Kidney (tissue), 14 donors: ENCODE measurements around the gene MAEA. TPM values are rescaled to one million over a fixed set of nuclear protein-coding genes. Genes with fewer than 3 reads are reported as not detected.

Experiments used
- DNase-seq, 5 donors: peaks; one replicate each; pipeline ENCODE4 v3.0.0-alpha.2; 2013 to 2020
- FAIRE-seq: peaks from 2 replicates; lab custom pipeline; 2012; peaks lifted over from hg19 to GRCh38; lab: Jason Lieb, UNC
- H3K27ac ChIP-seq, 2 donors: one replicate each; pipeline ENCODE4 v1.7.0; 2013; ENCODE audit warnings: low read depth in 2 of 2, low read length in 2 of 2, inconsistent platforms in 1 of 2
- H3K27me3 ChIP-seq: one replicate; pipeline ENCODE4 v1.7.1; 2013; ENCODE audit warnings: low read length, inconsistent platforms; ENCODE audit not compliant: control insufficient read depth, insufficient read depth
- H3K36me3 ChIP-seq, 3 donors: one replicate each; pipeline versions ENCODE4 v1.7.0 to v1.7.1; 2013; ENCODE audit warnings: low read length in 3 of 3, control low read depth in 1 of 3, inconsistent platforms in 1 of 3; ENCODE audit not compliant: insufficient read depth in 3 of 3, control insufficient read depth in 2 of 3
- H3K4me1 ChIP-seq, 3 donors: one replicate each; pipeline versions ENCODE4 v1.7.0 to v1.7.1; 2013; ENCODE audit warnings: low read length in 3 of 3, inconsistent platforms in 1 of 3, low read depth in 1 of 3; ENCODE audit not compliant: control insufficient read depth in 2 of 3, insufficient read depth in 2 of 3
- H3K4me3 ChIP-seq, 3 donors: one replicate each; pipeline versions ENCODE4 v1.7.0 to v1.8.1; 2013; ENCODE audit warnings: low read length in 3 of 3, control low read depth in 1 of 3, inconsistent platforms in 1 of 3
- H3K9ac ChIP-seq, 3 donors: one replicate each; pipeline versions ENCODE4 v1.7.0 to v1.7.1; 2013; ENCODE audit warnings: low read length in 3 of 3, control low read depth in 1 of 3, inconsistent platforms in 1 of 3
- H3K9me3 ChIP-seq, 3 donors: one replicate each; pipeline versions ENCODE4 v1.7.0 to v1.7.1; 2013; ENCODE audit warnings: low read length in 3 of 3, control low read depth in 1 of 3, inconsistent platforms in 1 of 3; ENCODE audit not compliant: control insufficient read depth in 2 of 3, insufficient read depth in 1 of 3
- intact Hi-C: fragments of 100-400 bp; cut with DNase I; formaldehyde crosslinking; loops from one replicate; pipeline ENCODE4 v1.11.1; 2022
- polyA plus RNA-seq: library from polyadenylated mRNA; stranded (reverse); fragments of 350-450 nt; fragmentation: Illumina TruSeq; extraction: RNeasy Lipid Tissue Mini Kit (QIAGEN cat#74804); gene quantifications from one replicate; pipeline ENCODE4 v1.2.3, GENCODE V29; 2014; ENCODE audit warnings: low read depth, low replicate concordance; ENCODE audit not compliant: insufficient read depth
- total RNA-seq: library from RNA; stranded (reverse); fragmentation: NEBNext Ultra II Directional; extraction: Animal tissue kit (Norgen Biotek cat#: 25700); gene quantifications from one replicate; pipeline ENCODE4 v1.2.1, GENCODE V29; 2021
- TF ChIP-seq, protein P1 (sequence below): IDR thresholded peaks from 3 replicates; pipeline ENCODE4 v1.5.1; 2012; ENCODE audit warnings: mild to moderate bottlenecking, moderate library complexity, borderline replicate concordance; ENCODE audit not compliant: insufficient read depth; ENCODE audit errors: extremely low read depth
- donor health status: control.
- donor health status: control.
- donor health status: control.
- donor health status: control.
- donor health status: control.
- donor health status: DM: yes; HTN: yes; CAD: no.
- donor health status: Normal renal cell carcinoma (clear cell type).

MAEA gene
- total and polyA plus RNA-seq, 2 donors from 2014 or later: 65.0 to 75.2 TPM

DNA sequence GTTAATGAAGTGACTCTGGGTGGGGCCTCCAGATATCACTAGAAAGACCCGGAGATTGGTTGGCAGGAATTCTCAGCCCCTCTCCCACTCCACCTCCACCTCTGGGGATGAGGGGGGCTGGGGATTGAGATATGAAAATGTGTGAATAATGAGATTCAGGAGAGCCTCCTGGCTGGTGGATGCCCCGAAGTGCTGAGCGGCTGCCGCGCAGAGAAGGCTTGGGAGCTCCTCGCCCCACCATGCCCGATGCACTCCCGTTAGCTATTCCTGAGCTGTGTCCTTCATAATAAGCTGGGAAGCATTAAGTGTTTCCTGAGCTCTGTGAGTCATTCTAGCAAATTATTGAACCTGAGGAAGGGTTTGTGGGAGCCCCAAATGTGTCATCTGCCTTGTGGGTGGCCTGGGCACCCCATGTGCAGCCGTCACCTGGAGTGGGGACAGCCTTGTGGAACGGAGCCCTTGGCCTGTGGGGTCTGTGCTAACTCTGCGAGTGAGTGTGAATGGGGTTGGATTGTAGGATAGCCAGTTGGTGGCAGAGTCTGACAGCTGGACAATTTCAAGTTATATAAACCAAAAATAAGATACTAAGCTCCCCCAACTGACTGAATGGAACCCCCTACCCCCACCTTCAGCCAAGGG, 4.4 kb upstream of the MAEA start:
- TF ChIP-seq, protein P1, sequence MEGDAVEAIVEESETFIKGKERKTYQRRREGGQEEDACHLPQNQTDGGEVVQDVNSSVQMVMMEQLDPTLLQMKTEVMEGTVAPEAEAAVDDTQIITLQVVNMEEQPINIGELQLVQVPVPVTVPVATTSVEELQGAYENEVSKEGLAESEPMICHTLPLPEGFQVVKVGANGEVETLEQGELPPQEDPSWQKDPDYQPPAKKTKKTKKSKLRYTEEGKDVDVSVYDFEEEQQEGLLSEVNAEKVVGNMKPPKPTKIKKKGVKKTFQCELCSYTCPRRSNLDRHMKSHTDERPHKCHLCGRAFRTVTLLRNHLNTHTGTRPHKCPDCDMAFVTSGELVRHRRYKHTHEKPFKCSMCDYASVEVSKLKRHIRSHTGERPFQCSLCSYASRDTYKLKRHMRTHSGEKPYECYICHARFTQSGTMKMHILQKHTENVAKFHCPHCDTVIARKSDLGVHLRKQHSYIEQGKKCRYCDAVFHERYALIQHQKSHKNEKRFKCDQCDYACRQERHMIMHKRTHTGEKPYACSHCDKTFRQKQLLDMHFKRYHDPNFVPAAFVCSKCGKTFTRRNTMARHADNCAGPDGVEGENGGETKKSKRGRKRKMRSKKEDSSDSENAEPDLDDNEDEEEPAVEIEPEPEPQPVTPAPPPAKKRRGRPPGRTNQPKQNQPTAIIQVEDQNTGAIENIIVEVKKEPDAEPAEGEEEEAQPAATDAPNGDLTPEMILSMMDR: no peak

DNA sequence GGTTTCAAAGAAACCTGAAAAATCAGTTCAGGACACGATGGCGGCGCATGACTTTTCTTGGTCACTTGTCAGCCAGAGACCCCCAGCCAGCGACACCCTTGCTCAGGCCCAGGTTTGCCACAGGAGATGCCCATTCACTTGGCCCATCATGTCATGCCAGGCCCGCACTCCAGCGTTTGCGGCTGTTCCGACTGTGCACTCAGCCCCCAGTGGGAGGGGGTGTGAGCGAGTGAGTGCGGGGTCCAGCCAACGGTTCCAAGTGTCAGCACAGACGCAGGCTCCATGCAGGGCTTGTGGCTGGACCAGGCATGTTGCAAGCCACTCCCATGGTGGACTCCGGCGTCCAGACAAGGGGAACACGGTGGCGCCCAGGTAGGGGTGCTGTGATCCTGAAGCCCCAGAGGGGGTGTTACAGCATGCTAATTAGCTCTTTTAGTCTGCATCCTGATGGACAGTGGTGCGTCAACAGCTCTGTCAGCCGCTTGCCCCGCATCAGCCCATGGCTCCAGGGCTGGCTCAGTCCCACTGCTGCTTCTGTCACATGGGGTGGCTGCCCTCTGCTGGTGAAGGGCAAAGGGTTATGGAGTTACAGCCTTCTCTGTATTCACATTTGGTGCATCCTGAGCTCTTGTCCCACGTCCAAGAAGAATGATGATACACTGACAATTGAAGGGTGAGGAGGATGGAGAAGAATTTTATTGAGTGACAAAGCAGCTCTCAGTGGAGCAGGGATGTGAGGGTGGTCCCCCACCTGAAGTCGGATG, 3.7 kb upstream of the MAEA start:
- H3K4me3 ChIP-seq: no peak overlapping the region
- FAIRE-seq: no peak
- no peaks in the 10 kb centered on the region for H3K36me3 ChIP-seq
- intact Hi-C loops: no loop called here
- peaks cover 2 to 8% (median 6%) of the 10 kb centered on the region in 3 donors for H3K4me1 ChIP-seq
- no peaks in the 10 kb centered on the region for H3K27me3 ChIP-seq
- no peak overlapping the region for H3K27ac ChIP-seq
- H3K9ac ChIP-seq: no peak overlapping the region
- peak in 1 of 5 donors; percentile 49 for DNase-seq
- H3K9me3 ChIP-seq: no peaks in the 10 kb centered on the region
- TF ChIP-seq, protein P1: no peak

More for the DNA sequence above, 4.4 kb upstream of the MAEA start:
- FAIRE-seq (no peak), DNase-seq (peak in 1 of 5 donors; percentile 32)
- no peak overlapping the region for H3K9ac ChIP-seq
- no peak overlapping the region for H3K27ac ChIP-seq
- H3K4me1 ChIP-seq: peaks cover 0 to 6% (median 2%) of the 10 kb centered on the region in 3 donors
- intact Hi-C loops: no loop called here
- H3K9me3 ChIP-seq: no peaks in the 10 kb centered on the region
- no peaks in the 10 kb centered on the region for H3K36me3 ChIP-seq
- H3K27me3 ChIP-seq: no peaks in the 10 kb centered on the region
- H3K4me3 ChIP-seq: no peak overlapping the region

DNA sequence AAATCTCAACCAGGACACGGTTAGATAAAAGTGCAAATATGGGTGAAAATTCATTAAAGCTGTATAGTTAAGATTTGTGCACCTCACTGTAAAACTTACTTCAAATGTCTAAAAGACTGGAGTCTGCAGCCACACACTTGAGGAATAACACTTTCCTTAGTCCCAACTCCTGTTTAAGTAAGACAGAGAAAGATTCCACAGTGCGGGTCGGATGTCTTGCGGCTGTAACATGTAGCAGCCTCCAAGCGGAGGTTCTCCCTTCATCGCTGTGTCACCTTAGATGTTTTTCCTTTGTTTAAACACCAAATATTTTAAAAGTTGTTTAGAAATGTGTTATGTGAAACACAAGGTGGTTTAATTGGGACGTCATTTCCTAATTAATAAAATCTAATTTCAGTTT, 905 bp upstream of the MAEA start:
- Histone ChIP-seq H3K27ac (peak overlapping the region; percentile 27 to 79), H3K27me3 (no peaks in the 10 kb centered on the region), H3K36me3 (peaks cover 0 to 2% (median 0%) of the 10 kb centered on the region in 3 donors), H3K9me3 (no peaks in the 10 kb centered on the region), H3K4me1 (peaks cover 2 to 24% (median 17%) of the 10 kb centered on the region in 3 donors), H3K9ac (peak overlapping the region in 1 of 3 donors; percentile 53), H3K4me3 (peak overlapping the region; percentile 68 to 84 (median 72))
- FAIRE-seq (no peak), DNase-seq (peak in 2 of 5 donors; percentile 23 to 33)
- TF ChIP-seq, protein P1: no peak
- intact Hi-C loops: no loop called here
